Measurements from ENCODE around the gene C10orf120. TPM values are rescaled to one million over a fixed set of nuclear protein-coding genes. Genes with fewer than 3 reads are reported as not detected.

C10orf120 gene
- total and polyA plus RNA-seq, 10 of the 15 experiments (the other 5 are each of a cell fraction or from before 2014, with no cell fraction given): not detected

DNA sequence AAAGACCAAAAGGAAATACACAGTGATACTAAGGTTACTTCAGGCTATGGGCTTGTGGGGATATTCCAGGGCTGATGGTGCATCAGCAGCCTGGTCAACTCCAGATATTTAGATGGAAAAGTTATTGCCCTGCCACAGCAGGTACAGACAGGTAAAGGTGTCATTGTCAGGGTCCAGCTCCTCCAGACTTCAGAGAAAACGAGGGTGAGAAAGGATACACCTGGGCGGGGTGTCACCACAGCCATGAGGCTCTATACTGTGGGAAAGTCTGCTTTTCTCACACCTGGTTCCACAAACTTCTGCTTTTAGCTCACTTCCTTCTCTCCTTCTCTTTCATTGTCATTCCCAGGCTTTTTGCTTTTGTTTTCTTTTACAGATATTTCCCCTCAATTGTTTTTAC is 2.0 kb upstream of the C10orf120 start:
- ChIA-PET CTCF (no interaction called here), POLR2A (no interaction called here), SMC1A (ENCODE audit: uncharacterized antibody, unreplicated experiment) (no interaction called here), RAD21 (ENCODE audit: unreplicated experiment) (no interaction called here)
- Histone ChIP-seq H3K4me2 (ENCODE audit: control insufficient read depth, insufficient read depth) (no peak overlapping the region), H3K36me3 (ENCODE audit: control insufficient read depth in 2 of 2, insufficient read depth in 2 of 2, low read length in 1 of 2) (no peaks in the 10 kb centered on the region), H2AFZ (ENCODE audit: control insufficient read depth, low read depth, low read length) (no peak overlapping the region), H3K4me3 (no peak overlapping the region), H3K4me1 (ENCODE audit: control insufficient read depth, insufficient read depth, low read length) (no peaks in the 10 kb centered on the region), H3K9ac (ENCODE audit: control insufficient read depth, insufficient read depth, low read length) (no peak overlapping the region), H3K9me3 (replicated peaks; ENCODE audit: control insufficient read depth, insufficient read depth, low read length) (no peaks in the 10 kb centered on the region), H3K27ac (ENCODE audit: control insufficient read depth, insufficient read depth) (no peak overlapping the region), H3K79me2 (ENCODE audit: control insufficient read depth, insufficient read depth, low read length) (no peaks in the 10 kb centered on the region), H3K27me3 (replicated peaks in 1 of 2; ENCODE audit: control insufficient read depth in 2 of 2, insufficient read depth in 2 of 2, low read length in 1 of 2) (no peaks in the 10 kb centered on the region; a peak in 1 of 4 replicates), H4K20me1 (ENCODE audit: control insufficient read depth, insufficient read depth) (no peaks in the 10 kb centered on the region)
- ATAC-seq: no peak
- in situ Hi-C loops (cut with MboI): no loop called here
- BruUV-seq (replicated peaks): no TSS peak
- FAIRE-seq: no peak
- no peak for DNase-seq (ENCODE audit: low read depth, low spot score)
- intact Hi-C loops (cut with micrococcal nuclease; ENCODE audit: unreplicated experiment): loop anchor here (5.0 kb wide), 2 partner anchors 134 to 404 kb away; no protein-coding TSS in a partner anchor
- no peak for TF ChIP-seq KDM1A (IDR thresholded peaks at IDR 0.05; ENCODE audit: borderline replicate concordance)
- no peak for TF ChIP-seq PAX8 (IDR thresholded peaks at IDR 0.05)
- TF ChIP-seq STAT1 (conservative IDR thresholded peaks at IDR 0.05): no peak
- TF ChIP-seq CREB1 (IDR thresholded peaks at IDR 0.05; ENCODE audit: low read depth): no peak
- TF ChIP-seq RAD51 (IDR thresholded peaks at IDR 0.05): no peak
- no peak for TF ChIP-seq NRF1 (conservative IDR thresholded peaks at IDR 0.05; ENCODE audit: low read depth, low read length)
- TF ChIP-seq KLF5 (IDR thresholded peaks at IDR 0.05; ENCODE audit: partially characterized antibody): no peak
- no peak for TF ChIP-seq RFX5 (IDR thresholded peaks at IDR 0.05; ENCODE audit: low read depth, low read length)
- TF ChIP-seq GATAD2B (conservative IDR thresholded peaks at IDR 0.05; ENCODE audit: low read depth): no peak
- TF ChIP-seq, protein P1, sequence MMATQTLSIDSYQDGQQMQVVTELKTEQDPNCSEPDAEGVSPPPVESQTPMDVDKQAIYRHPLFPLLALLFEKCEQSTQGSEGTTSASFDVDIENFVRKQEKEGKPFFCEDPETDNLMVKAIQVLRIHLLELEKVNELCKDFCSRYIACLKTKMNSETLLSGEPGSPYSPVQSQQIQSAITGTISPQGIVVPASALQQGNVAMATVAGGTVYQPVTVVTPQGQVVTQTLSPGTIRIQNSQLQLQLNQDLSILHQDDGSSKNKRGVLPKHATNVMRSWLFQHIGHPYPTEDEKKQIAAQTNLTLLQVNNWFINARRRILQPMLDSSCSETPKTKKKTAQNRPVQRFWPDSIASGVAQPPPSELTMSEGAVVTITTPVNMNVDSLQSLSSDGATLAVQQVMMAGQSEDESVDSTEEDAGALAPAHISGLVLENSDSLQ (IDR thresholded peaks at IDR 0.05): no peak
- no peak for TF ChIP-seq EP300 (IDR thresholded peaks at IDR 0.05; ENCODE audit: borderline replicate concordance in 1 of 2, control insufficient read depth in 1 of 2, low read depth in 2 of 2, low read length in 2 of 2)
- TF ChIP-seq SRF (IDR thresholded peaks at IDR 0.05; ENCODE audit: low read depth in 2 of 2, low read length in 2 of 2): no peak
- no peak for TF ChIP-seq FOXM1 (IDR thresholded peaks at IDR 0.05; ENCODE audit: low read depth, low read length)
- TF ChIP-seq GABPA (IDR thresholded peaks at IDR 0.05; ENCODE audit: low read depth): no peak
- TF ChIP-seq, protein P2, sequence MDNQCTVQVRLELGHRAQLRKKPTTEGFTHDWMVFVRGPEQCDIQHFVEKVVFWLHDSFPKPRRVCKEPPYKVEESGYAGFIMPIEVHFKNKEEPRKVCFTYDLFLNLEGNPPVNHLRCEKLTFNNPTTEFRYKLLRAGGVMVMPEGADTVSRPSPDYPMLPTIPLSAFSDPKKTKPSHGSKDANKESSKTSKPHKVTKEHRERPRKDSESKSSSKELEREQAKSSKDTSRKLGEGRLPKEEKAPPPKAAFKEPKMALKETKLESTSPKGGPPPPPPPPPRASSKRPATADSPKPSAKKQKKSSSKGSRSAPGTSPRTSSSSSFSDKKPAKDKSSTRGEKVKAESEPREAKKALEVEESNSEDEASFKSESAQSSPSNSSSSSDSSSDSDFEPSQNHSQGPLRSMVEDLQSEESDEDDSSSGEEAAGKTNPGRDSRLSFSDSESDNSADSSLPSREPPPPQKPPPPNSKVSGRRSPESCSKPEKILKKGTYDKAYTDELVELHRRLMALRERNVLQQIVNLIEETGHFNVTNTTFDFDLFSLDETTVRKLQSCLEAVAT (IDR thresholded peaks at IDR 0.05): no peak
- TF ChIP-seq POLR2AphosphoS2 (IDR thresholded peaks at IDR 0.05; ENCODE audit: low read depth, low read length): no peak
- WGBS (ENCODE audit: insufficient coverage, insufficient replicate concordance, low lambda C conversion rate, missing lambda C conversion rate): 0% methylated on average over 2 of the region's 2 CpGs

All from GM12878 (cell line).